GM12872 (cell line): ENCODE measurements around the gene SUMO2.

Experiments used
- TF ChIP-seq, protein P1 (sequence below): IDR thresholded peaks from 3 replicates; pipeline ENCODE4 v1.5.1; 2011; ENCODE audit warnings: low read depth, mild to moderate bottlenecking, low read length, moderate library complexity; ENCODE audit not compliant: insufficient read depth

Gene SUMO2

DNA sequence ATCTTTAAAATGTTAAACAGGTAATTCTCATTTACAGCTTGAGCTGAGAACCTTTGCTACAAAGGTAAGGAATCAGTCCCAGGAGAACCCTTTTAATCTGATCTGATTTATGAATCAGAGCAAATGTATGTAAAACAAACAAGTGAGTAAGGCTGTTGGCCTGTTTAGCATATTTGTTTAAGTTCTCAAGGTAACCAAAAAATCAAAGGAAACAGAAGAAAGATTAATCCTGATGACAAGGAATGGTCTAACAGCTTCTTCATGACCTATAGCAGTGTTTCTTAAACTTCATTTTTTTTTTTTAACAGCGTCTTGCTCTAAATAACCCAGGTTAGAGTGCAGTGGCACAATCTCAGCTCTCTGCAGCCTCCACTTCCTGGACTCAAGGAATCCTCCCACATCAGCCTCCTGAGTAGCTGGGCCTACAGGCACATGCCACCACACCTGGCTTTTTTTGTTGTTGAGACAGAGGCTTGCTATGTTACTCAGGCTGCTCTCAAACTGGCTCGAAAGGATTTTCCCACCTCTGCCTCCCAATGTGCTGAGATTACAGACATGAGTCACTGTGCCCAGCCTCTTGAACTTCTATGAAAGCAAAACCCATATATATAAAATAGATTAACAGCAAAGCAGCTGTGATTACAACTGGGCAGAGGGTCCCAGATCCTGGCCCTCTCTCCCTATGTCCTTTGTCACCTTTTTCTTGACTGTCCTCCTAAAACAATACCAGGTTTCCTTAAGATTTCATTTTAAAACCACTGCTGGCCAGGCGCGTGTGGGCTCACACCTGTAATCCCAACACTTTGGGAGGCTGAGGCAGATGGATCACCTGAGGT lies 23.3 kb downstream of the SUMO2 start:
- TF ChIP-seq, protein P1, sequence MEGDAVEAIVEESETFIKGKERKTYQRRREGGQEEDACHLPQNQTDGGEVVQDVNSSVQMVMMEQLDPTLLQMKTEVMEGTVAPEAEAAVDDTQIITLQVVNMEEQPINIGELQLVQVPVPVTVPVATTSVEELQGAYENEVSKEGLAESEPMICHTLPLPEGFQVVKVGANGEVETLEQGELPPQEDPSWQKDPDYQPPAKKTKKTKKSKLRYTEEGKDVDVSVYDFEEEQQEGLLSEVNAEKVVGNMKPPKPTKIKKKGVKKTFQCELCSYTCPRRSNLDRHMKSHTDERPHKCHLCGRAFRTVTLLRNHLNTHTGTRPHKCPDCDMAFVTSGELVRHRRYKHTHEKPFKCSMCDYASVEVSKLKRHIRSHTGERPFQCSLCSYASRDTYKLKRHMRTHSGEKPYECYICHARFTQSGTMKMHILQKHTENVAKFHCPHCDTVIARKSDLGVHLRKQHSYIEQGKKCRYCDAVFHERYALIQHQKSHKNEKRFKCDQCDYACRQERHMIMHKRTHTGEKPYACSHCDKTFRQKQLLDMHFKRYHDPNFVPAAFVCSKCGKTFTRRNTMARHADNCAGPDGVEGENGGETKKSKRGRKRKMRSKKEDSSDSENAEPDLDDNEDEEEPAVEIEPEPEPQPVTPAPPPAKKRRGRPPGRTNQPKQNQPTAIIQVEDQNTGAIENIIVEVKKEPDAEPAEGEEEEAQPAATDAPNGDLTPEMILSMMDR, result no peak

DNA sequence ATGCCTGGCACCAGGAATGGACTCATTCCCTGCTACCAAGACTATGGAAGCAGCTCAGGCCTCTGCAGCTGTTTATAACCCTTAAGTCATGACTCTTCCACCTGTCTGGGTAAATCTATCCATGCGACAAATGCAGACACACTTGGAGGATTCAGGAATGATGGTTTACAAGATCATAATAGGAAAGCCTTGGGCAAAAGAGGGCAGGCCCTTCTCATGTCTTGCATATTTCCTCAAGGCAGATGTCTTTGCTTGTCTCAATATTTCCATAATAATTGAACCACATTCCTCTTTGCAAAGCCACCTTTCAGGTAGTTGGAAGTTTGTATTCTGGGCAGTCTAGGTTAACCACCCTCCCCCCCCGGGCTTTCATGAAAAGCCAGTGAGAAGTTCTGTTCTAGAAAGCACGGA lies 27.6 kb downstream of the SUMO2 start:
- TF ChIP-seq, protein P1, result no peak

DNA sequence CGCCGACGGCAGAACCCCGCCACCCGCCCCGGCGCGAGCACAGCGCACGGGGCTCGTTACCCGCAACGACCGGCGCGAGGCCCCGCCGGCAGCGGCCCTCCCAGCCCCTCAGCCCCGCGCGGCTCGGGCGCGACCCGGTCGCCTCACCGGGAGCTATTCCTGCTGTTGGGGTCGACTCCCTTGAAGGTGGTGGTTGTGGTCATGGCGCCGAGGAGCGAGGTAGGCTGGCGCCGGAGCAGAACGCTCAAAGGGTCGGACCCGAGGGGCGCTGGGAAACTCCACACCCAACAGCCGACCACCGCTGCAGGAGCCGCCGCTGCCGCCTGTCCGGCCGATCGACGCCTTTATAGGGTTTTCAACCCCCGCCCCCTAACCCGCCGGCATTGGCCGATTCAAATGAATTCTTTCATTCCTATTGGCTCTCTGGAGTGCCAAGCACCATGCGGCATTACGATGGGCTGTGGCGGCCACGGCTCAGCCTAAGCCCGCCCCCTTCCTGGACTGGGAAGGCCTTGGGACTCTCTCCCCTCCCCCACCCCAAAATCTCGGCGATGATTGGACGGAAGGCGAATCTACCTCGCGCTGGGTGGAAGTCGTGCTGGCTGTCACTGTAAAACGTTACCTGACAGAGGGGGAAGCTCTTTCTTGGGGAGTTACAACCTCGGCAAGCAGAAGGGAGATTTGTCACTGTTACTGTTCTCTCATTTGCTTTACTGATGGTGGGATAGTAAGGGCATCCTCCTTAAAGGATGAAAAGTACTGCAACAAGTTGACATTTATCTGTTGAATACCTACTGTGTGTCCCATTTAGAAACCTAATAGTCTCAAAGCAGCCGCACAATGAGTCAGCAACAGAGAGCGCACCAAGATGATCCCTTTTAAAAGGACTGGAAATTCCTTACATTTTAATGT lies 28.3 kb downstream of the SUMO2 start, which contains the start of gene JPT1:
JPT1 (minus strand) TSS at position 318 of the 912 bp plus-strand sequence; CDS start at position 203, 115 bp downstream.
- TF ChIP-seq, protein P1, result no peak

DNA sequence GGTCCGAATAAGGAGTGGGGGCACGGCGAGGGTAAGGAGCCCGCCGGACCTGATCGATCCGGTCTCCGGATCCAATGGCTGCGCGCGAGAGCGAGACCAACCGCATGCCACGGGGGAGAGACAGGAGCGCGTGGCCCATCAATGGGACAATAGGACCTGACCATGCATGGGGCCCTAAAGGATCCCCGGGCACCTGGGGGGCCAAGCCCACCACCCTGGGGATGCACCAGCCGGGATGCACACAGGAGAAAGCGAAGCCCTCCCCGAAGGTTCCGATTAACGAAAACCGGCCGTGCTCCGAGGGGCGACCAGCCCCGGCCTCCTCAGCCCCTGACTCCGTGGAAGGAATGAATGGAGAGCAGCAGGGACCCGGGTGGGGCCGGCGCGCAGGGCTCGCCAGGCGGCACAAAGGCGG lies 29.0 kb downstream of the SUMO2 start:
- TF ChIP-seq, protein P1, result no peak

DNA sequence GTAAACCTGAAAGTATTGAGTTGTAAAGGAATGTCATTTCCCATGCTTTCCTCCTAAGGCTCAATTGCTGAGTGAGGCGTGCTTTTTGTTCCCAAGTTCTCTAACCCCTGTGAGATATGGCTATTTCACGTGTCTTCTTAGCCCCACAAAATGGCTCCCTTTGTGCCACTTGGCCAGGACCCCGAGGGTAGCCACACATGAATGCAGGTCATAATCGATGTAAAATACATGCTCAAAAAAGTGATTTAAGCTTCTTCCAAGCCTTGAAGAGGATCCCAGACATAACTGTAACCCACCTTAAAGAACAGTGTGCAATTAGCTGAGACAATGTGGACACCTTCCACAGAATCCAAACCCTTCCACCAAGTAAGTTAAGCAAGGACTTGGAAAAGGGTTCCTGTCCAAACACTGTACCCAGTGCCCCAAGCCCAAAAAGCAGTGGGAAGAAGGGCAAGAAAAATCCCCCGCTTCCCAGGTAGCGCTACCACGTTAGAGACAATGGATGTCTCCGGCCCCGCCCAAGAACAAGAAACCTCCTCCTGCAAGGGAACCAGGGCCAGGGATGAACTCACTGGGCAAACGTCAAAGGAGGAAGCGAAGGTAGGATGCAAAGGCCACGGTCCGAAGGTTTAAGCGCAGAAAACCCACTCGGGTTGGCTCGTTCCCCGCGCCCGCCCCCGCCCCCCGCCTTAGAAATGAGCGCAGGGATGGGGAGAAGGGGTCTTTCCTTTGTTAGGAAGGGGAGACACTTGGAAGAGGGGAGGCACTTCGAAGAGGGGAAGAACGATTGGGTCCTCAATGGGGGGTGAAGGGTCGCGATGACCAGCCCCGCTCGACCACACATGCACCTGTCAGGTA lies 29.6 kb downstream of the SUMO2 start:
- TF ChIP-seq, protein P1, result no peak

DNA sequence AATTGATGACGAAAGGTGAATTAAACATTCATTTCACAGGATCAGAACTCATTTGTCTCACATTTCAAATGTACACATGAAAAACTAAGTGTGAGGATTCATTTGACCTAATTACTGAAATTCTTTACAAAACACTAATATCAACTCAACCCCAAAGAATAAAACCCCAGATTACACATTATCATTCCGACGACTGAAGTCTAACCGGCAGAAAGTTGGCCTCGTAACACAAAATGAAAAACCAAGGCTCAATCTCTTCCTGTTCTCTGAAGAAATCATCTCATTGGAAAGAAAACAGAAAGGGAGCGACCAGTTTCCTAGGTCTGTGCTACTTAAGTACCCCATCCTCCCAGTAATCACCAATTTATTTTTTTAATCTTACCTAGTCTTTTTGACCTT lies 30.2 kb downstream of the SUMO2 start:
- TF ChIP-seq, protein P1, result no peak
